Measurements from ENCODE around the gene CYP27A1.
"Not testable (repeated sequence)": the region's sequence is repeated elsewhere in the genome, so short reads cannot be mapped to it uniquely, and the experiment has no call there.

Gene CYP27A1

DNA sequence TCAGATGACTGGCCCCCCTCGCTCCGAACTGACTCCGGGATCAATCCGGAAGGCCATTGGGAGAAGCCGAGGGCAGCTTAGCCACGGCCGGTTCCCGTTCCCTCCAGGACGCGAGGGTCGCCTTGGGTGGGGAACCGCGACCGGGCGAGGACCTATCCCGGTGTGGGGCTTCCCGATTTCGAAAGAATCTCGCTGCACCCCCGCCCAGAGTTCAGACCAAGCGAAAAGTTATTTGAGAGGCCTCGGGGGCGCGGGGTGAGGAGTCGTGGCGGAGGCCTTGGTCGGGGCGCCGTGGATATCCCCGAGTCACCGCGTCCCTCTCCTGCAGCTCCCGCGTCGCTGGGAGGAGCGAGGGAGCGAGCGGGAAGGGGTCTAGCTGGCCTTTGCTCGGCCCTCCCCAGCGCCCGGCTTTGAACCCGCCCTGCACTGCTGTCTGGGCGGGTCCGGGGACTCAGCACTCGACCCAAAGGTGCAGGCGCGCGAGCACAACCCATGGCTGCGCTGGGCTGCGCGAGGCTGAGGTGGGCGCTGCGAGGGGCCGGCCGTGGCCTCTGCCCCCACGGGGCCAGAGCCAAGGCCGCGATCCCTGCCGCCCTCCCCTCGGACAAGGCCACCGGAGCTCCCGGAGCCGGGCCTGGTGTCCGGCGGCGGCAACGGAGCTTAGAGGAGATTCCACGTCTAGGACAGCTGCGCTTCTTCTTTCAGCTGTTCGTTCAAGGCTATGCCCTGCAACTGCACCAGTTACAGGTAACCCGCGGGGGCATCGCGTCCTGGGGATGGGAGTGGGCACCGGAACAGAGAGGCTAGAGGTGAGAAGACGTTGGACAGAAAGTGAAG lies at the start of gene CYP27A1:
Gene CYP27A1, plus strand, starts transcription at position 457 of the 837 bp plus-strand sequence. Its CDS starts 36 bp downstream, at position 493.
- DNase-seq (ENCODE audit: low spot score), result no peak

DNA sequence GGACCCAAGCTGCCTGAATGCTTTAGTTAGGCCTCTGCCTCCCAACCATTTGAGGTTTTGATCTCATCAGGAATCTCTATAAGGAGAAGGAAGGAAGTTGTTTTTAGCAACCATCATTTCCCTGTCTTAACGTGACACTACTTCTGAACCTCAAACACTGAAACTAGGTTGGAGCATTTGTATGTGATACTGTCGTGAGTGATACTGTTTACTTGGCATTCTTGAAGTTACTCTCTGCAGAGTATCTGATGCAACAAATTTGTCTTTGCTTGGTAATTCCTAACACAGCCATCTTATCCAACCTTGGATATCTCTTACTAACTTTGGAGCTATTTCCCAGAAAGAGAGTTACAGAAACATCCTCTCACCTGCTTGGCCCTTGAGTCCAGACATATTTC lies 49.2 kb upstream of the CYP27A1 start:
- no peak for DNase-seq (ENCODE audit: low spot score)

- DNase-seq (ENCODE audit: low spot score), result no peak
Observed at GRCh38 chr2:218733171-218734021, 48.6 kb upstream of the CYP27A1 start.

DNA sequence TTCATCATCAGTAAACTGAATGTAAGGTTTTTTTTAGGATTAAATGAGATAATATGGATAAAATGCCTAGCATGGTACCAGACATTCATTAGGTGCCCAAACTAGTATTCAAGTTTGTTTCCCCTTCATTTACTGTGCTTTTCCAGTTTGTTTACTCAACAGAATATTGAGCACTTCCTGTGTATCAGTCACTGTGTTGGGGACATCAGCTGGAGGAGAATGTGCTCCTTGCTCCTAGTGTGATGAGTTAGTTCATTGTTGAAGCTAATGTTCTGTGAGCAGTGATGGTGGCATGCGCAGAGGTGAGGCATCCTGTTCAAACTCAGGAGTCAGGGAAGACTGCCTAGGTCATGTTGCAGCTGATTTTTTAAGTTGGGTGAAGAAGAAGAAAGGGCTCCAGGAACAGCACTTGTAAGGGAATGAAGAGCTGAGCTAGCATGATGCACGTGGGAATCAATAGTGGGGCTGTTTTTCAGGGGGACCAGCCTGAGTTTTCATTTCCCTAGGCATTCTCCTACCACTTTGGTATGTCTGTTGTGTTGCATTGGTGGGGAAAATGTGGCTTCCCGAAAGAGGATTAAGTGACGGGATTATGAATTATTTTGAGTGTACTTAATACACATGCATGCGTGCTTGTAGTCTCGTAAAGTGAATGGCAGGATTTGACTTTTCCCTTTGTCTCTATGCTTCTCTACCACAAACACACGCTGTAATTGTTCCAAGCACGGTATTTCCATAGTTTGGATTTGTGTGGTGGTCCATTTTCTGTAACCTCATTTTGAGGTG lies 47.6 kb upstream of the CYP27A1 start:
- DNase-seq (ENCODE audit: low spot score), result no peak

- no peak for DNase-seq (ENCODE audit: low spot score)
Observed at GRCh38 chr2:218736531-218736930, 45.4 kb upstream of the CYP27A1 start.

DNA sequence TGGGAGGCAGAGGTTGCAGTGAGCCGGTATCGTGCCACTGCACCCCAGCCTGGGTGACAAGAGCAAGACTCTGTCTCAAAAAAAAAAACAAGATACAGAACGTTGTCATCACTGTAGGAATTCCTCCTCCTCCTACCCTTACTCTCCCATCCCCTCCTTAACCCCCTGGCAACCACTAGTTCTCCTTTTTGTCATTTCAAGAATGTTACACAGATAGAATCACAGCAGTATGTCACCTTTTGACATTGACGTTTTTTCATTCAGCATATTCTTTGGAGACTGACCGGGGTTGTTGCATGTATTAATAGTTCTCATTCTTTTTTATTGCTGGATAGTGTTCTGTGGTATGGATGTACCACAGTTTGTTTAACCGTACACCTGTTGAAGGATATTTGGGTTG lies 38.9 kb upstream of the CYP27A1 start:
- no peak for DNase-seq (ENCODE audit: low spot score)

DNA sequence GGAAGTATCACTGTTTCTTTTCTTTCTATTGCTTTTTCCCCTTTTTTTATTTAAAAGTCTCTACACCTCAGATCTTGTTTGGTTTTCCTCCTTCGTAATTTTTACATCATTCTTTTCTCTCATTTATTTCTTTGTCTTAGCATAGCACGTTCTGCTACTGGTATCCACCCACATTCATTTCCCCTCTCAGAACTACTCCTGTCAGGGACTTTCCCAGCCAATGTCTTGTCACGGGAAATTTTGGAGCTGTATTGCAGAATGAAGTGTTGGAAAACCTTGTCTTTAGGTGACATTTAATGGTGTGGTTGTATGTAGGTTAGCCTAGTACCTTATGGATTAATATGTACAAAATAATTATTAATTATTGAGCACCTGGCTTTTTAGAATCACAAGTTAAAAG lies 37.3 kb upstream of the CYP27A1 start:
- DNase-seq (ENCODE audit: low spot score), result no peak

GRCh38 chr2:218745160-218745558 lies 36.8 kb upstream of the CYP27A1 start:
- no peak for DNase-seq (ENCODE audit: low spot score)

DNA sequence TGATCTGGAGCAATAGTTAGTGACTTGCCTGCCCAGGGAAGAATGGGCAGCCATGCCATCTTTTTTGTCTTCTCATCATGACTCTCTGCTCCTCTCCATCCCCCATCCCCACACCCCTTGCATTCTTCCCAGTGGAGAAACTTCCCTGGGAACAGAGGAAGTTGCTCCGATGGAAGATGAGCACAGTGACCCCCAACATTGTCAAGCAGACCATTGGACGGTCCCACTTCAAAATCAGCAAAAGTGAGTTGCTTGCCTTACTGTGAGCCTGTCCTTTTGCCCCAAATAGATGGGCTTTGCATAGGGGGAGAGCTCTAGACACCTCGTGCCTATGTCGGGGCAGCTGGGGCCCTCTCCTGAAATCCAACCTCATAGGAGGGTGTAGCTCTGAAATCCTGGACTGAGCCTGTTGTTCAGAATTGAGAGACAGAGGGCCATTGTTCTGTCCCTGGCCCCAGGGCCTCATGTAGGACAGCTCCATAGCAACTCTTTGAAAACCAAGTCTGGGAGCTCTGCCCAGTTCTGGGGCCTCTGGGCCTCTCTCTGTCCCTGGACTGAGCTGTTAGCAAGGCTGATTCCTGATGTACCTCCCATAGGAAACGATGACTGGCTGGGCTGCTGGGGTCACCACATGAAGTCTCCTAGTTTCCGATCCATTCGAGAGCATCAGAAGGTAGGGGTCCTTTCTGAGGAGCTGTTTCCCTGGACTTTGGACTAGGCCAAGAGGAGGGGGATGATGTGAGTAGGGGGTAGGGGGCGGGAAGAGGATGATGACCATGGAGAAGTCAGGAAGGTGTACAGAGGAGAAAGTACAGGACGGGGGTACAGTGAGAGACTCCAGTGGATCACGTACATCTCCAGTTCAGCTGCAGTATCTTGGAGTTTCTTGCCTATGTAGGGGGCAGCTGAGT lies 36.1 kb upstream of the CYP27A1 start:
- no peak for DNase-seq (ENCODE audit: low spot score)

DNA sequence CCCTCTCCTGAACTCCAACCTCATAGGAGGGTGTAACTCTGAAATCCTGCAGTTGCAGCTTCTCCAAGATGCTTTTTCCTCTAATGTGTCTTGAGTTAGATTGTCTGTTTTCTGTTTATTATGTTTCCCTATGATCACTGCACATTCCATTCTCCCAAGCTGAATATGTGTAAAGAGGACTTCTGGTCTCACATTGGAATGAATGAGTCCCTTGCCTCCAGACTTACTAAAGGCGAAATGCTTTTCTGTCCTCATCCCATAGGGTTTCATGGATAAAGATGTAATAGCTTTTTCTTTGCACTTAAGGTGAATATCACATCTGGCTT lies 35.5 kb upstream of the CYP27A1 start:
- no peak for DNase-seq (ENCODE audit: low spot score)

DNA sequence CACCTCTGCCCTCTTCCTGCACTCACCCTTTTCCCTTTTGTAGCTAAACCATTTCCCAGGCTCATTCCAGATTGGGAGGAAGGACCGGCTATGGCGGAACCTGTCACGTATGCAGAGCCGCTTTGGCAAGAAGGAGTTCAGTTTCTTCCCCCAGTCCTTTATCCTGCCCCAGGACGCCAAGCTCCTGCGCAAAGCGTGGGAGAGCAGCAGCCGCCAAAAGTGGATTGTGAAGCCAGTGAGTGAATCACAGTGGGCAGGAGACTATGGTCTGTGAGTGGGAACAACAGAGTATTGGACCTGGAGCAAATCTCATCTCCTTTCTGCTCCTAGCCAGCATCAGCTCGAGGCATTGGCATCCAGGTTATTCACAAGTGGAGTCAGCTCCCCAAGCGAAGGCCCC lies 35.0 kb upstream of the CYP27A1 start:
- DNase-seq (ENCODE audit: low spot score), result no peak

DNA sequence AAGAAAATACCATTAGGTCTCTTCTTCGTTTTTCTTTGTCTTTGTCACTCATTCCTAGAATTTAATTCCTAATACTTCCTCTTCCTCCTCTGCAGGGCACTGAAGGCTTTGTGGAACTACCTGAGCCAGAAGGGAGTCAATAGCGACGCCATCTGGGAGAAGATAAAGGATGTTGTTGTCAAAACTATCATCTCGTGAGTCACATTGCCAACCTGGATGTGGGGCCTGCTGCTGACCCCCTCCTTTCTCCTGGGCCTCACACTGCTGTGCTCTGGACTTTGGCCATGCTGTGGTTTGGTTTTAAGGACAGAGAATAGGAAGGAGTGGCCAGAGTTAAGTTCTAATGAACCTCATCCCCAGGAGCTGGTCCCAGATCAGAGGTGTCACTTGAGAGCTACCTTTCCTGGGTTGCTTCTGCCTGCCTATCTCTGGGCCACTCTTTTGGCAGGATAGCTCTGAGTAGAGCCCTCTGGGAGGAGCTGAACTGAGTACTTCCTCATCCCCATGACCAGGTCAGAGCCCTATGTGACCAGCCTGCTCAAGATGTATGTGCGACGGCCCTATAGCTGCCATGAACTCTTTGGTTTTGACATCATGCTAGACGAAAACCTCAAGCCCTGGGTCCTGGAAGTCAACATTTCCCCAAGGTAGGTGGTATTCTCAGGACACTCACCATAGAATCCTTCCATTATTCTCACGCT lies 33.1 kb upstream of the CYP27A1 start:
- no peak for DNase-seq (ENCODE audit: low spot score)

- no peak for DNase-seq (ENCODE audit: low spot score)
Observed at GRCh38 chr2:218754201-218754600, 27.7 kb upstream of the CYP27A1 start.

DNA sequence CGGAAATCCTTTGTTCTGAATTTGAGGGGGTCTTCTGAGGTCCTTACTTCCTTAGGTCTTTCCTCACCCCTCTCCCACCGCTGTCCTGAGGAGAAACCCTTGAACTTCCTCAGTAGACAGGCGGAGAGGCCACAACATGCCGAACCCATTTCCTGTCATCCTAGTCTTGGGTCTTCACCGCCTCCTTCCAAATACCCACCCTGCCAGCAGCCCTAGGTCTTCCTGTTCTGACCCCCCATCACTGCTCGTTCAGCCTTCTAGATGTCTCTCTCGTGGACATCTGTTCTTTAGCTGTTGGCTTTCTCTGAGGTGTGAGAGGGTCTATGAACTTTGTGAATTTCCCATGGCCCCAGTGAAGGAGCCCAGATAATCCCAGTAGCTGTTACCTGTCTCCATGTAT lies 27.2 kb upstream of the CYP27A1 start:
- no peak for DNase-seq (ENCODE audit: low spot score)

DNA sequence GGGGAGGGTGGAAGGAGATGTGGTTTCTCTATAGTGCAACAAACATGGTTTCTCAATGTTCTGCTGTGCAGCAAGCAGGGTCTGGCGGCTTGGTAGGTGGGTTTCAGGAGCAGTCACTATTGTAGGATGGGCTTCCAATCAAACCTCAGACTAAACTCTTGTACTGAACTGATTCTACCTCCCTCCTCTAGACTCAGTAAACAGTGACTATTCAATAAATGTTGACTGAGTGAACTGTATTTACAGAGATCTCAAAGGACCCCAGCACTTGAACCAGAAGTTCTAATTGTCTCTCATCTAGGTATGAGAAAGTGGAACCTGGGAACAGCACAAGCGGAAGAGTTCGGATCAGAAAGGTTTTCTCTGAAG lies 26.8 kb upstream of the CYP27A1 start:
- no peak for DNase-seq (ENCODE audit: low spot score)

- DNase-seq (ENCODE audit: low spot score), result no peak
Observed at GRCh38 chr2:218755567-218756404, 26.2 kb upstream of the CYP27A1 start.

DNA sequence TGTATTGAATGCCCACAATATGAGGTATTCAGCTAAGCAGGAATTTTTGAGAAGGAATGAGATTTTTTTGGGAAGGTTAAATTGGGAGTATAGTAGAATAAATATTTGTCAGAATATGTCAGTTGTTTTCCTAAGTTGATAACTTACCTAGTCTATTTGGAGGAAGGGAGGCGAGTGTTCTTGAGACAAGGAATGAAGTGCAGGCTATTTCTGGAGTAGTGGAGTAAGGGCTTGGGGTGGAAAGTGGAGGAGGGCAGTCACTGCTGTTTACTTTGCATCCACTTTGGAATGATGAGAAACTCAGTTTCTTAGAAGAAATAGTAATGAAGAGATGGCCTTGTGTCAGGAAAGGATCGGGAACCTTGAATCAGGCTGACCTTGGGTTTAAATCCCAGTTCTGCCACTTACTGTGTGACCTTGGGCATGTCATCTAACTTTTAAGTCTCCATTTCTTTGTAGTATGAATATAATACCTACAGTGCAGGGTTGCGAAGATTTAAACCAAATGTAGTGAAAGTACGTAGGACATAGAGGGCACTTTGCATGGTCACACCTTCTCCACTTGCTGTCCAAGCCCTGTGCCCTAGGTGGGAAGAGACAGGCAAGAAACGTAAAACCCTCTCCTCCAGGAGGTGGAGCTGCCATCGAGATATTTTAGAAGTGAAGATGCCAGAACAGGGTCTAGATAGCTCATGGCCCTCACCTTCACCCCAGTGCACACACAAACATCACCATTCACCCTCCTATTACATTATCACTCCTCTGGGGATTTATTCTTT lies 25.2 kb upstream of the CYP27A1 start:
- DNase-seq (ENCODE audit: low spot score), result no peak

DNA sequence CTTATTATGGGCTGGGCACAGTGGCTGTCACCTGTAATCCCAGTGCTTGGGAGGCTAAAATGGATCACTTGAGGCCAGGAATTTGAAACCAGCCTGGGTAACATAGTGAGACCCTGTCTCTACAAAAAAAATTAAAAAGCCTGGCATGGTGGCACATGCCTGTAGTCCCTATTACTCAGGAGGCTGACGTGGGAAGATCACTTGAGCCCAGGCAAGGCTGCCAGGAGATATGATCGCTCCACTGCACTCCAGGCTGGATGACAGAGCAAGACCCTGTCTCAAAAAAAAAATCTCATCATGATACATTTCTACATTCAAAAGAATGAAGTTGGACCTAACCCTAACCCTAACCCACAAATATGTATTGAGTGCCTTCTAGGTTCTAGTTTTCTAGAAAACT lies 20.2 kb upstream of the CYP27A1 start:
- no peak for DNase-seq (ENCODE audit: low spot score)

- DNase-seq (ENCODE audit: low spot score), result not testable (repeated sequence)
Observed at GRCh38 chr2:218772759-218773158, 9.2 kb upstream of the CYP27A1 start.

All from NAMALWA (cell line).